ENCODE data around the gene METTL26.
A peak's percentile ranks its signal among the peaks of the same experiment; 100 is the strongest.

The METTL26 gene

DNA sequence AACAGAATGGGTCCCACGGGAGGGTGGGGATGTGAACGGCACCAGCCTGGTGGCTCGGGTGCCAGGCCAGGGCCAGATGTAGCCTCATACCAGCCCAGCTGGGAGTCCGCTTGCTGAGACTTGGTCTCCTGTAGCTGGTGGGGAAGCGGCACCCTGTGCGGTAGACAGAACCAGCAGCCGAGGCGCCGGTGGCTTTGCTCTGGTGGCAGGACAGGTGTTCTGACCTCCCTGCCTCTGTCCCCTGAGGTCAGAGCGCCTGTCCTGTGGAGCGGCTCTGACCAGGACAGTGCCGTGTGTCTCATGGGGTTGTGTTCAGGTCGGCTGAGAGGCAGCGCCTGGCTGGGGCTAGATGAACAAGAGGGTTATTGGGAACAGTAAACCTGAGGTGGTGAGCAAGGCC is 26.1 kb downstream of the METTL26 start:
- CTCF ChIA-PET = interaction anchor here (0.5 to 3.3 kb wide), 6 partner anchors 9 to 109 kb away, joined by 3 to 16 read pairs (median 4); no protein-coding TSS in a partner anchor
- WGBS (ENCODE audit: insufficient coverage) = 94% methylated on average over 13 of the region's 14 CpGs
- no peak overlapping the region for H3K4me3 ChIP-seq (ENCODE audit: control insufficient read depth in 1 of 7, extremely low read depth in 1 of 7, insufficient read depth in 4 of 7, low read depth in 2 of 7, low read length in 6 of 7)
- no peaks in the 10 kb centered on the region for H3K27me3 ChIP-seq (replicated peaks in 2 of 5; ENCODE audit: control insufficient read depth in 4 of 5, insufficient read depth in 5 of 5, low read length in 4 of 5)
- POLR2A ChIA-PET = no interaction called here
- peaks cover 0 to 7% (median 1%) of the 10 kb centered on the region in 4 experiments for H3K36me3 ChIP-seq (ENCODE audit: control insufficient read depth in 4 of 4, insufficient read depth in 4 of 4, low read length in 3 of 4)
- no peak for DNase-seq
- H3K9me3 ChIP-seq (ENCODE audit: control extremely low read depth in 1 of 5, control insufficient read depth in 4 of 5, insufficient read depth in 2 of 5, low read depth in 1 of 5, low read length in 4 of 5) = peaks cover 0 to 5% (median 2%) of the 10 kb centered on the region in 5 experiments
- no peak overlapping the region for H3K27ac ChIP-seq (ENCODE audit: insufficient read depth in 1 of 2, low read depth in 1 of 2, low read length in 2 of 2, poor library complexity in 1 of 2, severe bottlenecking in 2 of 2)
- H3K4me1 ChIP-seq (ENCODE audit: control extremely low read depth in 1 of 4, control insufficient read depth in 4 of 4, insufficient read depth in 4 of 4, low read length in 3 of 4) = no peaks in the 10 kb centered on the region

GRCh38 chr16:609316-609715 is 26.8 kb downstream of the METTL26 start:
- Histone ChIP-seq H3K9me3 (ENCODE audit: control extremely low read depth in 1 of 5, control insufficient read depth in 4 of 5, insufficient read depth in 2 of 5, low read depth in 1 of 5, low read length in 4 of 5) (peaks cover 0 to 5% (median 3%) of the 10 kb centered on the region in 5 experiments), H3K4me3 (ENCODE audit: control insufficient read depth in 1 of 7, extremely low read depth in 1 of 7, insufficient read depth in 4 of 7, low read depth in 2 of 7, low read length in 6 of 7) (no peak overlapping the region), H3K27me3 (replicated peaks in 2 of 5; ENCODE audit: control insufficient read depth in 4 of 5, insufficient read depth in 5 of 5, low read length in 4 of 5) (no peaks in the 10 kb centered on the region), H3K36me3 (ENCODE audit: control insufficient read depth in 4 of 4, insufficient read depth in 4 of 4, low read length in 3 of 4) (peaks cover 0 to 7% (median 2%) of the 10 kb centered on the region in 4 experiments), H3K27ac (ENCODE audit: insufficient read depth in 1 of 2, low read depth in 1 of 2, low read length in 2 of 2, poor library complexity in 1 of 2, severe bottlenecking in 2 of 2) (no peak overlapping the region), H3K4me1 (ENCODE audit: control extremely low read depth in 1 of 4, control insufficient read depth in 4 of 4, insufficient read depth in 4 of 4, low read length in 3 of 4) (no peaks in the 10 kb centered on the region)
- 89% methylated on average over 9 of the region's 13 CpGs for whole genome bisulfite sequencing (ENCODE audit: insufficient coverage)
- ChIA-PET POLR2A (no interaction called here), CTCF (interaction anchor here (0.7 to 3.3 kb wide), 8 partner anchors 8 to 52 kb away, joined by 3 to 16 read pairs (median 4); no protein-coding TSS in a partner anchor)
- DNase-seq = no peak

DNA sequence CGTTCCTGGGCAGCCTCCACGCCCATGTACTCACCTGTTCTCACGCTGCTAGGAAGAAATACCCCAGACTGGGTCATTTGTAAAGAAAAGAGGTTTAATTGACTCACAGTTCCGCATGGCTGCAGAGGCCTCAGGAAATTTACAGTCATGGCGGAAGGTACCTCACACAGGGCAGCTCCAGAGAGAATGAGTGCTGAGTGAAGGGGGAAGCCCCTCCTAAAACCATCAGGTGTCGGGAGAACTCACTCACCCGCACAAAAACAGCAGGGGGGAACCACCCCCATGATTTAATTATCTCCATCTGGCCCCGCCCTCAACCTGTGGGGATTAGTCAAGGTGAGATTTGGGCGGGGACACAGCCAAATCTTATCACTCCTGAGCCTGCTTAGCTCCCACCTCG is 28.1 kb downstream of the METTL26 start:
- no peaks in the 10 kb centered on the region for H3K27me3 ChIP-seq (replicated peaks in 2 of 5; ENCODE audit: control insufficient read depth in 4 of 5, insufficient read depth in 5 of 5, low read length in 4 of 5)
- no peak overlapping the region for H3K4me3 ChIP-seq (ENCODE audit: control insufficient read depth in 1 of 7, extremely low read depth in 1 of 7, insufficient read depth in 4 of 7, low read depth in 2 of 7, low read length in 6 of 7)
- peaks cover 0 to 6% (median 1%) of the 10 kb centered on the region in 4 experiments for H3K36me3 ChIP-seq (ENCODE audit: control insufficient read depth in 4 of 4, insufficient read depth in 4 of 4, low read length in 3 of 4)
- ChIA-PET POLR2A (no interaction called here), CTCF (interaction anchor here (0.9 to 1.1 kb wide), 4 partner anchors 14 to 31 kb away, joined by 3 to 4 read pairs (median 3); no protein-coding TSS in a partner anchor)
- H3K9me3 ChIP-seq (ENCODE audit: control extremely low read depth in 1 of 5, control insufficient read depth in 4 of 5, insufficient read depth in 2 of 5, low read depth in 1 of 5, low read length in 4 of 5) = peaks cover 0 to 5% (median 3%) of the 10 kb centered on the region in 5 experiments
- WGBS (ENCODE audit: insufficient coverage) = 100% methylated on average over 5 of the region's 10 CpGs
- H3K4me1 ChIP-seq (ENCODE audit: control extremely low read depth in 1 of 4, control insufficient read depth in 4 of 4, insufficient read depth in 4 of 4, low read length in 3 of 4) = no peaks in the 10 kb centered on the region
- DNase-seq = no peak
- H3K27ac ChIP-seq (ENCODE audit: insufficient read depth in 1 of 2, low read depth in 1 of 2, low read length in 2 of 2, poor library complexity in 1 of 2, severe bottlenecking in 2 of 2) = no peak overlapping the region

- Histone ChIP-seq H3K36me3 (ENCODE audit: control insufficient read depth in 4 of 4, insufficient read depth in 4 of 4, low read length in 3 of 4) (peaks cover 0 to 6% (median 3%) of the 10 kb centered on the region in 4 experiments), H3K27ac (ENCODE audit: insufficient read depth in 1 of 2, low read depth in 1 of 2, low read length in 2 of 2, poor library complexity in 1 of 2, severe bottlenecking in 2 of 2) (no peak overlapping the region), H3K4me3 (ENCODE audit: control insufficient read depth in 1 of 7, extremely low read depth in 1 of 7, insufficient read depth in 4 of 7, low read depth in 2 of 7, low read length in 6 of 7) (no peak overlapping the region), H3K4me1 (ENCODE audit: control extremely low read depth in 1 of 4, control insufficient read depth in 4 of 4, insufficient read depth in 4 of 4, low read length in 3 of 4) (no peaks in the 10 kb centered on the region), H3K9me3 (ENCODE audit: control extremely low read depth in 1 of 5, control insufficient read depth in 4 of 5, insufficient read depth in 2 of 5, low read depth in 1 of 5, low read length in 4 of 5) (peaks cover 0 to 5% (median 3%) of the 10 kb centered on the region in 5 experiments), H3K27me3 (replicated peaks in 2 of 5; ENCODE audit: control insufficient read depth in 4 of 5, insufficient read depth in 5 of 5, low read length in 4 of 5) (no peaks in the 10 kb centered on the region)
- ChIA-PET POLR2A (no interaction called here), CTCF (interaction anchor here (0.7 kb wide), 1 partner anchor 183 kb away, joined by 3 read pairs; no protein-coding TSS in a partner anchor)
- 95% methylated on average over 18 of the region's 22 CpGs for WGBS (ENCODE audit: insufficient coverage)
- DNase-seq = no peak
These were observed 29.3 kb downstream of the METTL26 start for GRCh38 chr16:606656-607307.

- CTCF ChIA-PET = no interaction called here
- peaks cover 0 to 5% (median 3%) of the 10 kb centered on the region in 5 experiments for H3K9me3 ChIP-seq (ENCODE audit: control extremely low read depth in 1 of 5, control insufficient read depth in 4 of 5, insufficient read depth in 2 of 5, low read depth in 1 of 5, low read length in 4 of 5)
- H3K4me1 ChIP-seq (ENCODE audit: control extremely low read depth in 1 of 4, control insufficient read depth in 4 of 4, insufficient read depth in 4 of 4, low read length in 3 of 4) = peaks cover 0 to 7% (median 5%) of the 10 kb centered on the region in 4 experiments
- no peak overlapping the region for H3K4me3 ChIP-seq (ENCODE audit: control insufficient read depth in 1 of 7, extremely low read depth in 1 of 7, insufficient read depth in 4 of 7, low read depth in 2 of 7, low read length in 6 of 7)
- WGBS (ENCODE audit: insufficient coverage) = 50% methylated on average over 1 of the region's 5 CpGs
- POLR2A ChIA-PET = no interaction called here
- no peaks in the 10 kb centered on the region for H3K27me3 ChIP-seq (replicated peaks in 2 of 5; ENCODE audit: control insufficient read depth in 4 of 5, insufficient read depth in 5 of 5, low read length in 4 of 5)
- DNase-seq = no peak
- H3K36me3 ChIP-seq (ENCODE audit: control insufficient read depth in 4 of 4, insufficient read depth in 4 of 4, low read length in 3 of 4) = peaks cover 0 to 12% (median 7%) of the 10 kb centered on the region in 4 experiments
- H3K27ac ChIP-seq (ENCODE audit: insufficient read depth in 1 of 2, low read depth in 1 of 2, low read length in 2 of 2, poor library complexity in 1 of 2, severe bottlenecking in 2 of 2) = no peak overlapping the region
These were observed 32.2 kb downstream of the METTL26 start for GRCh38 chr16:603933-604332.

DNA sequence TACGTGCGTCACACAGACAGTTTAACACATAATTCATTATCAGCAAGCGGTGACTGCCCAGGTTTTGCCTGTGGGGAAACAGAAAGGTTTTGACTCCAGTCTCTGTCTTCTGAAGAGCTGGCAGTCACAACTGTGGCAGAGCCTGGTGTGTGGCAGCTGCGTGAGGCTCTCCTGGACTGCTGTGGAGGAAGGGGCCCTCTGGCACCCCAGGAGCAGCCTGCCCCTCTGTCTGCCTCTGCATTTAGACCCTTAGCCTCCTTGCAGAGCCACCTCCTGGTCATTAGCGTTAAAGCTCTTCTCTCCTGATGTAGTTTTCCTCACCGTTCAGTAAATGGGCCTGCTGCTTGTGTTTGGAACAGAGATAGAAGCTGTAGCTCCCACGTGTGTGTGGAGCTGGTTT is 35.3 kb downstream of the METTL26 start:
- Histone ChIP-seq H3K27me3 (replicated peaks in 2 of 5; ENCODE audit: control insufficient read depth in 4 of 5, insufficient read depth in 5 of 5, low read length in 4 of 5) (no peaks in the 10 kb centered on the region), H3K36me3 (ENCODE audit: control insufficient read depth in 4 of 4, insufficient read depth in 4 of 4, low read length in 3 of 4) (peaks cover 0 to 23% (median 14%) of the 10 kb centered on the region in 4 experiments), H3K9me3 (ENCODE audit: control extremely low read depth in 1 of 5, control insufficient read depth in 4 of 5, insufficient read depth in 2 of 5, low read depth in 1 of 5, low read length in 4 of 5) (peaks cover 0 to 5% (median 3%) of the 10 kb centered on the region in 5 experiments), H3K27ac (ENCODE audit: insufficient read depth in 1 of 2, low read depth in 1 of 2, low read length in 2 of 2, poor library complexity in 1 of 2, severe bottlenecking in 2 of 2) (no peak overlapping the region), H3K4me1 (ENCODE audit: control extremely low read depth in 1 of 4, control insufficient read depth in 4 of 4, insufficient read depth in 4 of 4, low read length in 3 of 4) (peaks cover 0 to 9% (median 7%) of the 10 kb centered on the region in 4 experiments), H3K4me3 (ENCODE audit: control insufficient read depth in 1 of 7, extremely low read depth in 1 of 7, insufficient read depth in 4 of 7, low read depth in 2 of 7, low read length in 6 of 7) (no peak overlapping the region)
- ChIA-PET POLR2A (interaction anchor here (1.8 kb wide), 1 partner anchor 11 kb away, joined by 5 read pairs; the partner anchor contains the start of gene RAB40C), CTCF (interaction anchor here (1.0 to 2.4 kb wide), 14 partner anchors 8 to 210 kb away, joined by 3 to 20 read pairs (median 4); partner anchors contain the start of genes METTL26 and RAB40C)
- 38% methylated on average over 6 of the region's 7 CpGs for WGBS (ENCODE audit: insufficient coverage)
- DNase-seq = peak; percentile 60 to 73 (median 71)
